HG03045 (cell line): ENCODE results near the gene CBLIF.
"Not testable (repeated sequence)": the region's sequence is repeated elsewhere in the genome, so short reads cannot be mapped to it uniquely, and the experiment has no call there.

Source experiments
- ATAC-seq: cut with Tn5 transposase; IDR thresholded peaks from one replicate; pipeline ENCODE4 v1.9.1; 2021; ENCODE audit warnings: mild to moderate bottlenecking, moderate library complexity; ENCODE audit not compliant: unreplicated experiment

The CBLIF gene

DNA sequence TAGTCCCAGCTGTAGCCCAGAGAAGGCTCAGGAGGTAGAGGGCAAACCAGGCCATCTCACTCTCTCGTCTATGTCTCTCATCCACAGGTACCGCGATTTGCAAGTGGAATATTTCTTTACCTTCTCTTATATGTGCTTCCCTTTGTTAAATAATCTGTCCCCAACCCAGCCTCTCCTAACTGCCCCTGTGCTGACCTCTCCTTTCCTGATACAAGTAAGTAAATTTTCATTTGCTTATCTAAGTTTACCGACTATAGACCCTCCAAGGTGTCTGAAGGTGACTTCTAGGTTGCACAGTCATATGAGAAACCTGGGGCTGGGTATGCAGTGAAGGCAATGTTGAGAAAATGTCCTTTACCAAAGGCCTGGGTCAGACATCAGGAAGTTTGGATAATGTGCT lies at the start of gene CBLIF:
CBLIF (minus strand) TSS at position 101 of the 400 bp plus-strand sequence; CDS start at position 55, 46 bp downstream.
- ATAC-seq, result no peak

- no peak for ATAC-seq
These were observed 49.3 kb upstream of the CBLIF start for GRCh38 chr11:59894616-59895015.

DNA sequence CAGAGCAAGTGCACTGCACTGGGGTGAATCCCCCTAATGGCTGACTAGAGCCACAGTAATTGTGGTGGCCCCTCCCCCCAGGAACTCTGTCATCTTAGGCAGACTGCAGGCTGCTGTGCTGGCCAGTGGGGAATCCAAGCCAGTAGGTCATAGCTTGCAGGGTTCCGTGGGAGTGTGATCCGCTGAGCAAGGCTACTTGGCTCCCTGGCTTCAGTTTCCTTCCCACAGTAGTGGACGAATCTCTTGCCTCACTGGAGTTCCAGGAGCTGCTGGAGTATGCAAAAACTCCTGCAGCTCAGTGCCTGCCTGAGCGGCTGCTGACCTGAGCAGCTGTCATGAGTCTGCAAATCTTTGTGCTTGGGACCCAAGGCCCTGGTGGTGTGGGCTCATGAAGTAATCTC lies 46.5 kb upstream of the CBLIF start:
- no peak for ATAC-seq

DNA sequence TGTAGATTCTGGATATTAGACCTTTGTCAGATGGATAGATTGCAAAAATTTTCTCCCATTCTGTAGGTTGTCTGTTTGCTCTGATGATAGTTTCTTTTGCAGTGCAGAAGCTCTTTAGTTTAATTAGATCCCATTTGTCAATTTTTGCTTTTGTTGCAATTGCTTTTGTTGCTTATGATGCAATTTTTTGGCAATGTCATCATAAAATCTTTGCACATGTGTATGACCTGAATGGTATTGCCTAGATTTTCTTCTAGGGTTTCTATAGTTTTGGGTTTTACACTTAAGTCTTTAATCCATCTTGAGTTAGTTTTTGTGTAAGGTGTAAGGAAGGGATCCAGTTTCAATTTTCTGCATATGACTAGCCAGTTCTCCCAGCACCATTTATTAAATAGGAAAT lies 41.9 kb upstream of the CBLIF start:
- not testable (repeated sequence) for ATAC-seq

- no peak for ATAC-seq
These were observed 38.3 kb upstream of the CBLIF start for GRCh38 chr11:59883597-59883996.

GRCh38 chr11:59879567-59879966 lies 34.3 kb upstream of the CBLIF start:
- ATAC-seq, result no peak

GRCh38 chr11:59878575-59878974 lies 33.3 kb upstream of the CBLIF start, which contains the start of gene OOSP3:
Gene OOSP3 (plus strand): TSS chr11:59878782. CDS start chr11:59878809, 27 bp downstream.
- ATAC-seq, result no peak

DNA sequence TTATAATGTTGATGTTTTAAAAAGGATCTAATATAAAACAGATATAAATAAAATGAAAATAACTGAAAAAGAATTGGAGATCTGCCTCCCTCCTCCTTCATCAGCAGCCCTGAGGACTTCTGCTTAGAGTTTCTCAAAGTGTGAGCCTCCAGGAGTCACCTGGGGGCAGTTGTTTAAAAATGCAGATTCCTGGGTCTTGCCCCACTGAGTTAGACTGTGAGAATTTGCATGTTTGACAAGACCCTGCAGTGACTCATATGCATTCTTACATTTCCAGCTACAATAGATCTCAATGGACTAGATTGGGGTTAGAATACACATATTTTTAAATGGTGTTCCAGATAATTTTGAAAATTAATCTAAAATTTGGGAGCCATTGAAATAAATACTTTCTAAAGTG lies 32.5 kb upstream of the CBLIF start:
- ATAC-seq, result no peak

DNA sequence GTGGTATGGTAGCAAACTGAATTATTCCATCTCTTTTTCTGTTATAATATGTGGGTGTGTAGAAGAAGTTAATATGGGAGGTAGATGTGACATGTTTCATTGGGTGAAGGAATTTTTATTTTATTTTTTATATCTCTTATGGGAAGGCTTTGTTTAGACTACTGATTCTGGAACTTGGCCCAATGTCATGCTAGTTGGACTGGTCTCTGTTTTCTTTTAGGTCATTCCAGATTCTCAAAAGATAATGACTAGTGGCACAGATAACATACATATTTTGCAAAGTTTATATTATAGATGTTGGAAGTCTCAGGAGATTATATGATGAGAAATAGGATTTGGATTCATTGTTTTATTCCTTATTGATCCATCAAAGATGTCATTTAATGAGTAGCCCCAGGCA lies 32.0 kb upstream of the CBLIF start:
- no peak for ATAC-seq

DNA sequence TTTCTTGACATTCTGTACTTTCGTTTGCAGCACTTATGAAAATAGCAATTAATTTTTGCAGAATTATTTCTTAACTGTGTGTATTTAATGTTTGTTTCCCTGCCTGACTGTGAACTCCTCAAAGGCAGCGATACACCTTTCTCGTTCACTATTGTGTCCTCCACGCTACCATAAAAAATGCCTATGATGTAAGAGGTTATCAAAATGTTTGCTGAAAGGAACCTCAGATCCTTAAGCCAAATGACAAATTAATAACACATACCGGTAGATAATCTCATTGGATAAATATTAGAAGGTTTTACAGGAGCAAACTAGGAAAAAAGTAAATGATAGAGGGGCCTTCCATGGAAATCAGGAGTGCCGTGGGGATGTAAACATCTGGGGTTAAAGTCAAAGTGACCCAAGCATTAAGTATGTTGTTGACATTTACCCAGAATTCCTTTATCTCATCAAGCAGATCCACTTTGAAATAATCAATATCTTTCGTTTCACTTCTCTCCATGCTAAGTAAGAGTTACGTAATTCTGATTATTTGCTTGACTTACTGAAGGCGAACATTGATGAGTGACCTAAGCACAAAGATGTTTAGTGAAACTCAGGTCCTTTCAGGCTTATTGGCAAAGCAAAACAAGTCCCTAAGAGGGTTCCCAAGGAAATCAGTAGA lies 30.7 kb upstream of the CBLIF start:
- no peak for ATAC-seq

DNA sequence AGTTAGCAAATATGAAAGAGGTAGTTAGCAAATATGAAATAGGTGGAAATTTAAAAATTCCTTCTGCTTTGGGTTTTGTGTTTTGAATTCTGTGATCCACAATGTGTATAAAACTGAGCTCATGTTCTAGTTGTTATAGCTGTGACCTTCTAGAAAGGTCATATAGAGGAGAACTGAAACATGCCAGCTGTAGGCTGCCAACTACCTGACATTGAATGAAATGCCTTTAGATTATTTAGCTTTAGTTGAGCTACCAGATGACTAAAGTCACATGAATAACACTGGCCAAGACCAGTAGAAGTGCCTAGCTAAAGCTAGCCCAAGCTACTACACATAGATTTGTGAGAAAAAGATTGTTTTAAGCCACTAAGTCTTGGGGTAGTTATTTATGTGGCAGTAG lies 26.8 kb upstream of the CBLIF start:
- no peak for ATAC-seq

- ATAC-seq, result no peak
These were observed 22.6 kb upstream of the CBLIF start for GRCh38 chr11:59867946-59868345.

DNA sequence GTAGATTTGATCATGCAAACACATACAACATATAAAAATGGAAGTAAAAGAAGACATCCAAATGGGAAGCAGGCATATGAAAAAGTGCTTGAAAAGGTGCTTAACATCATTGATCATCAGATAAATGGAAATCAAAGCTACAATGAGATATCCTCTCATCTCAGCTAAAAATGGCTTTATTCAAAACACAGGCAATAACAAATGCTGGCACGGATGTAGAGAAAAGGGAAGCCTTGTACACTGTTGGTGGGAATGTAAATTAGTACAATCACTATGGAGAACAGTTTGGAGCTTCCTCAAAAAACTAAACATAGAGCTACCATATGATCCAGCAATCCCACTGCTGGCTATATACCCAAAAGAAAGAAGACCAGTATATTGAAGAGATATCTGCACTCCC lies 21.5 kb upstream of the CBLIF start:
- no peak for ATAC-seq

DNA sequence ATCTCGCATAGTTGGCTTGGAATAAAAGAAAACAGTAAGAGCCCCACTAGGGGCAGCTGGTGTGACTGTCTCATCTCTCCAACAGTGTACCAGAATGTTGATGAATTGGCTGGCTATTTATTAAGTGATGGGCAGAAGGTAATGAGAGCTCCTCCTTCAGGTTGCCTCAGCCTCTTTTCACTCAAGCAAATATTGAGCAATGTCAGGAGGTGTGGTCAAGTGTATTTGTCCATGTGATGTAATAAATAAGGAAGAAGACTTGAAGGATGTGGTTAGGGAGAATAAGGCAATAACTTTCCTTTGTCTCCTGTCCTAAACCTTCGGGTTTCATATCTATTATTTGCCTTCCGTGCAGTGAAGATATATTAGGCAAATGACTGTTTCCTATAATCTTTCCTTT lies 21.1 kb upstream of the CBLIF start, which contains the start of gene TCN1:
TCN1 (minus strand) TSS at position 91 of the 400 bp plus-strand sequence; CDS start at position 74, 17 bp downstream.
- ATAC-seq, result no peak

GRCh38 chr11:59865031-59865430 lies 19.7 kb upstream of the CBLIF start:
- no peak for ATAC-seq

- no peak for ATAC-seq
These were observed 17.0 kb upstream of the CBLIF start for GRCh38 chr11:59862252-59862651.

- no peak for ATAC-seq
These were observed 14.4 kb upstream of the CBLIF start for GRCh38 chr11:59859673-59860072.

DNA sequence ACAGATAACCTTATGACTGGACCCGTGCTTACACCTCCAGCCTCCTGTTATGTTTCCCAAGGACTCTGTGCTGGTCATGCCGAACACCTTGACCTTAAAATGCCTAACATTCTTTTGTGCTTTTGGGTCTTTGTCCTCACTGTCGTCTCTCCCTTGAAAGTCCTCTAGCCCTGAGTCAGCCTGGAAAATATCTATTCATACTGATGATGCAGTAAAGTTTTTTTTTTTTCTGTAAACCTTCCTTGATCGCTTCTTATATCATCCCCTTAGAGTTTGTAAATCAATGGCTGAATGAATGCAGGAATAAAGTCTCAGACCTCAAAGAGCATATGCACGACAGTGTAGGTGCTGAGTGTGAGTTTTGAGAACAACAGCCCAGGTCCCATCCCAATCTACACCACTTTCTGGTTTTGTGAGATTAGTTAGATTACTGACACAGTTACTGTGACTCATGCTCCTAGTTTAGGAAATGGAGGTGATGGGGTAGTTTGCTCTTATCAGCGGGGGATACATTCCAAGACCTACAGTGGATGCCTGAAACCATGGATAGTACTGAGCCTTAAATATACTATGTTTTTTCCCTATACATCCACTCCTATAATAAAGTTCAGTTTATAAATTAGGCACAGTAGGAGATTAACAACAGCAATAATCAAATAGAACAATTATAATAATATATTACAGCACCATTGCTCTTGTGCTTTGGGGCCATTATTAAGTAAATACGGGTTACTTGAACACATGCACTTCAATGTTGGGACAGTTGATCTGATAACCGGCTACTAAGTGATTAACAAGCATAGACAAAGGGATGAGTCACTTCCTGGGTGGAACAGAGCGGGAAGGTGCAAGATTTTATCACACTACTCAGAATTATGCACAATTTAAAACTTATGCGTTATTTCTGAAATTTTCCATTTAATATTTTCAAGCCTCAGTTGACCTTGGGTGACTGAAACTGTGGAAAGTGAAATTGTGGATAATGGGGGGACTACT lies 12.4 kb upstream of the CBLIF start:
- ATAC-seq, result no peak

- no peak for ATAC-seq
These were observed 9.6 kb upstream of the CBLIF start for GRCh38 chr11:59854871-59855270.

DNA sequence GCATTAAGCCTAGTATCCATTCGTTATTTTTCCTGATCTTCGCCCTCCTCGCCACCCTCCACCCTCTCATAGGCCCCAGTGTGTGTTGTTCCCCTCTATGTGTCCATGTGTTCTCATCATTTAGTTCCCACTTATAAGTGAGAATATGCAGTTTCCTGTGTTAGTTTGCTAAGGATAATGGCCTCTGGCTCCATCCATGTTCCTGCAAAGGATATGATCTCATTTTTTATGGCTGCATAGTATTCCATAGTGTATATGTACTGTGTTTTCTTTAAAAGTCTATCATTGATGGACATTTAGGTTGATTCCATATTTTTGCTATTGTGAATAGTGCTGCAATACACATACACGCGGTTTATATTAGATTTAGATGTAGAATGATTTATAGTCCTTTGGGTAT lies 6.1 kb upstream of the CBLIF start:
- not testable (repeated sequence) for ATAC-seq

DNA sequence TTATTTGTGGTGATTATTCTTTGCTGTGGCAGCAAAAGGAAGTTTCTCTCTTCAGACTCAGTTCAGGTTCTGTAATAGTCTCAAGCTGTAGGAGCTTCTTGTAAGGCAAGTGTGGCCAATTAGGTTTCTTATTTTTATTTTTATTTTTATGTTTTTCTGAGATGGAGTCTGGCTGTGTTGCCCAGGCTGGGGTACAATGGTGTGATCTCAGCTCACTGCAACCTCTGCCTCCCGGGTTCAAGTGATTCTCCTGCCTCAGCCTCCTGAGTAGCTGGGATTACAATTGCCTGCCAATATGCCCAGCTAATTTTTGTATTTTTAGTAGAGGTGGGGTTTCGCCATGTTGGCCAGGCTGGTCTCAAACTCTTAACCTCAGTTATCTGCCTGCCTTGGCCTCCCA lies 4.3 kb upstream of the CBLIF start:
- not testable (repeated sequence) for ATAC-seq

- ATAC-seq, result no peak
These were observed 3.8 kb upstream of the CBLIF start for GRCh38 chr11:59849129-59849528.
